Measurements from ENCODE around the gene ZBTB20.

ZBTB20 gene

DNA sequence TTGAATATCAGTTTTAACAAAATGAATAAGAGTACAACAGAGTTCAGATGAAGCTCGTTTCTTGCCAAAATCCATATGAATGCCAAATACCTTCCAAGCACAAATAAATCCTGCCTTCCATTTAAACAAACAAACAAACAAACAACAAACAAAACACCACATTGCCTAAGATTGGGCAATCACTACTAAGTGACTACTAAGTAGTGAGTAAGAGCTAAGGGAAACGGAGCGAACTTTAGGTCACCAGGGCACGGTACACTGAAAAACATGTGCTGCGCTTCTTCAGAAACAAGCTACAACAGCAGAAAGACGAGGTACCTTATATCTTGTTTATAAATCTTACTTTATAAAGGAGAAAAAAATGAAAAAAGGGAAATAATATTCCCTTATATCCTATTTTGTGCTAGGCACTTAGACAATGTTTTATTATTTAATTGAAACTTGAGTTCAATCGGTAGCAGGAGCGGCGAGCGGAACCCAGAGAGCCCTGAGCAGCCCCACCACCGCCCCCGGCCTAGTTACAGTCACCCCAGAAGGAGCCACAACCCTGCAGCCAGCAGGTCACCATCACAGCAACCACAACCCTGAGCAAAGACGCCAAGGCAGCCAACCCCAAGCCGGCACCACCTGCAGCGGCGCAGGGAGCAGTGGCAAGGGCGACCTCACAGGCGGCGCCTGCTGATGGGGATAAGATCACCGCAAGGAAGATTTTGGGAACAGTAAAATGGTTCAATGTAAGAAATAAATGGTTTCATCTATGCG, 216.9 kb downstream of the ZBTB20 start:
- H3K36me3 Mint-ChIP-seq: peaks cover 41% of the 10 kb centered on the region
- H3K4me1 Mint-ChIP-seq: peaks cover 9% of the 10 kb centered on the region
- H3K27ac Mint-ChIP-seq: peak overlapping the region; percentile 26
- H3K4me3 Mint-ChIP-seq: no peak overlapping the region
- no peaks in the 10 kb centered on the region for H3K27me3 Mint-ChIP-seq
- H3K9me3 Mint-ChIP-seq: no peaks in the 10 kb centered on the region
- no peak for ATAC-seq (ENCODE audit: low read depth)
- DNase-seq (ENCODE audit: low spot score in 2 of 2): no peak

DNA sequence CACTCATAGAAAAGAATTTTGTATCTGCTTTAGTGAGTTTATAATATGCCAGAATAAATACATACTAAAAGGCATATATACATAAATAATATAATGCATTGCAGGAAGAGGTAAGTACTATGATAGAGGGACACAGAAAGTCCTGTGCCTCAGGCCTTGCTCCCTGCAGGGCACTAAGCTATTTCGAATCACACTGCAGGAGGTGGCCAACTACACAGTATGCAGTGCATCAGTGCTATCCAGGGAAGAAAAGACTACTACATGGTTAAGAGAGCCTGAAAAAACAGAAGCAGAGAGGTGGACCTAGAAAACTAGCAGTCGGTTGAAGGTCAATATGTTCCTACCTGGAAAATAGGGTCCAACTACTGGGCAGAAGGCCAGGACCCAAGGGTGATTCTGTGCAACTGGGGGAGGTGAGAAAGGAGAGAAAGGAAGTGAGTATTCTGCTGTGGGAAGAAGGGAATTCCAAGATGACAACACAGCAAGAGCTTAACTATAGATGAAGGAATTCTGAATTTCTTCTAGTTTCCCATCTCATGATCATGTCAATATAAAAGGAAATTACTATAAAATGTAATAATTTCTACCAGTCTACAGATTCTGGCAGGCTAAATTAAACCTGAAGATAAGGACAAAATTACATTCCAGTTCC, 218.0 kb downstream of the ZBTB20 start:
- H3K27me3 Mint-ChIP-seq: no peaks in the 10 kb centered on the region
- ATAC-seq (ENCODE audit: low read depth): no peak
- peaks cover 44% of the 10 kb centered on the region for H3K36me3 Mint-ChIP-seq
- DNase-seq (ENCODE audit: low spot score in 2 of 2): no peak
- H3K4me1 Mint-ChIP-seq: peaks cover 7% of the 10 kb centered on the region
- no peaks in the 10 kb centered on the region for H3K9me3 Mint-ChIP-seq
- no peak overlapping the region for H3K27ac Mint-ChIP-seq
- no peak overlapping the region for H3K4me3 Mint-ChIP-seq

DNA sequence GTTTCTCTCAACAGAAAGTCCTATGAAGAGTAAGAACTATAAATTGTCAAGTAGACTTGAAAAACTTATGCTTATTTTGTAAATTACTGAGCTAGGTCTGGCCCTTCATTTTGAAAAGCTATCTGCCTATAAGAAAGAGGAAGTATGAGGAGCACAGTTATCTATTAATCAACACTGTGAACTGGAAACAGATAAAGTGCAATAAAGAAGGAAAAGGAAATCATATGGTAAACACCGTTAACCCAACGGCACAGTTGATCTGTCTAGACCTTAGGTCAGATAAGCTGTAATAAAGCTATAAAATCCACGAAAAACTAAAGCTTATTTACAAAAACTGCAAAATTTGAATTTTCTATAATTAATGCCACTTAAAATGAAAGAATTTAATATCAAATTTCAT, 242.5 kb downstream of the ZBTB20 start:
- H3K4me1 Mint-ChIP-seq: peaks cover 7% of the 10 kb centered on the region
- peaks cover 4% of the 10 kb centered on the region for H3K9me3 Mint-ChIP-seq
- DNase-seq (ENCODE audit: low spot score in 2 of 2) (no peak), ATAC-seq (ENCODE audit: low read depth) (no peak)
- peaks cover 28% of the 10 kb centered on the region for H3K36me3 Mint-ChIP-seq
- H3K27me3 Mint-ChIP-seq: no peaks in the 10 kb centered on the region
- H3K27ac Mint-ChIP-seq: peak overlapping the region; percentile 57
- H3K4me3 Mint-ChIP-seq: no peak overlapping the region

DNA sequence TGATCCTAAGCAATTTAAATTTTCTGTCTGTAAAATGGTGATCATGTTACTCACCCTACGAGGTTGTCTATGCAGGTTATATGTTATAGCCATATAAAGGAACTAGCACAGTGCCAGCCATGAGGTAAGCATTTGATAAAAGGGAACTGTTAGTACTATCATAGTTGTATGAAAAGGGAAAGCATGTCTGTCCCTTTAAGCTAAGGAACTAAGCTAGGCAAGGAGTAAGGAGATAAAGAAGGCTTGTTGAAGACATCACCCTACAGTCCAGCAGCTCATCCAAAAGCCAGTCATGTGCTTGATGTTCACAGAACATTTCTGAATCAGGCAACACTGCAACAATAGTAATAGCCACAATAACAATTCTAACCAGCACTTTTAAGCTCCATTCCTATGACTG, 243.9 kb downstream of the ZBTB20 start:
- no peak overlapping the region for H3K27ac Mint-ChIP-seq
- no peaks in the 10 kb centered on the region for H3K27me3 Mint-ChIP-seq
- ATAC-seq (ENCODE audit: low read depth) (no peak), DNase-seq (ENCODE audit: low spot score in 2 of 2) (no peak)
- peaks cover 17% of the 10 kb centered on the region for H3K36me3 Mint-ChIP-seq
- H3K4me1 Mint-ChIP-seq: peaks cover 7% of the 10 kb centered on the region
- H3K4me3 Mint-ChIP-seq: no peak overlapping the region
- H3K9me3 Mint-ChIP-seq: no peaks in the 10 kb centered on the region

DNA sequence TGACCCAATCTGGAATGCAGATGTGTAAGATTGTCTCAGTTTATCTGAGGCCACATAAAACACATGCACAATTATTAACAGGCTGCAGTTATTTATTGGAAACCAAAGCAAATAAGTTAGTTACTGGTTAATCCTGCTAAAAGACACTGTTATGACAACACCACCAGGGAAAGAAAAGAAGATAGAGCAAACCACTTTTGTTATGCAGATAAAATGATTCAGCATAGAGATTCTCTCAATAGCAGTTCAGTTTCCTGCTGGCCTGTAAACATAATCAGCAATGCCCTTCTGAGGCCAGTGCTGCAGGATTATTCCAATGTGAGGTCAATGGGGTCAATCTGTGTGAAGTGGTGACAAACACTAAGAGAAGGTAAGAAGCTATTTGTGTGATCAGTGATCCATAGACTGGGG, 244.4 kb downstream of the ZBTB20 start:
- H3K4me3 Mint-ChIP-seq: no peak overlapping the region

DNA sequence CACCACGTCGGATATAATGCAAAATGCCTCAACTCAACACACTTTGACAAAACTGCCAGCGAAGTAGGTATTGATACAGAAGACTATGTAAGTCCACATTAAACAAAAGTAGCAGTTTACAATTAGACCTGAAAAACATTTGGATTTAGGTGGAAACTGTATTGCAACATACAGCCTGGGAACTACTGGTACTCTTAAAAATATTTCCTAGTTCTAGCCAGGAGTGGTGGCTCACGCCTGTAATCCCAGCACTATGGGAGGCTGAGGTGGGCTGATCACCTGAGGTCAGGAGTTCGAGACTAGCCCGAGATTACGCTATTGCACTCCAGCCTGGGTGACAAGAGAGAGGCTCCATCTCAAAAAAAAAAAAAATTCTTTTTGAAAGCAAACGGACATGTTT, 246.2 kb downstream of the ZBTB20 start:
- H3K27me3 Mint-ChIP-seq: no peaks in the 10 kb centered on the region
- H3K4me3 Mint-ChIP-seq: no peak overlapping the region
- peaks cover 18% of the 10 kb centered on the region for H3K36me3 Mint-ChIP-seq
- H3K9me3 Mint-ChIP-seq: no peaks in the 10 kb centered on the region
- H3K4me1 Mint-ChIP-seq: peaks cover 11% of the 10 kb centered on the region
- DNase-seq (ENCODE audit: low spot score in 2 of 2) (no peak), ATAC-seq (ENCODE audit: low read depth) (no peak)
- H3K27ac Mint-ChIP-seq: no peak overlapping the region

More for the DNA sequence above, 244.4 kb downstream of the ZBTB20 start:
- H3K9me3 Mint-ChIP-seq: no peaks in the 10 kb centered on the region
- no peaks in the 10 kb centered on the region for H3K27me3 Mint-ChIP-seq
- H3K4me1 Mint-ChIP-seq: peaks cover 7% of the 10 kb centered on the region
- H3K36me3 Mint-ChIP-seq: peaks cover 15% of the 10 kb centered on the region
- no peak overlapping the region for H3K27ac Mint-ChIP-seq
- DNase-seq (ENCODE audit: low spot score in 2 of 2): no peak
- no peak for ATAC-seq (ENCODE audit: low read depth)

DNA sequence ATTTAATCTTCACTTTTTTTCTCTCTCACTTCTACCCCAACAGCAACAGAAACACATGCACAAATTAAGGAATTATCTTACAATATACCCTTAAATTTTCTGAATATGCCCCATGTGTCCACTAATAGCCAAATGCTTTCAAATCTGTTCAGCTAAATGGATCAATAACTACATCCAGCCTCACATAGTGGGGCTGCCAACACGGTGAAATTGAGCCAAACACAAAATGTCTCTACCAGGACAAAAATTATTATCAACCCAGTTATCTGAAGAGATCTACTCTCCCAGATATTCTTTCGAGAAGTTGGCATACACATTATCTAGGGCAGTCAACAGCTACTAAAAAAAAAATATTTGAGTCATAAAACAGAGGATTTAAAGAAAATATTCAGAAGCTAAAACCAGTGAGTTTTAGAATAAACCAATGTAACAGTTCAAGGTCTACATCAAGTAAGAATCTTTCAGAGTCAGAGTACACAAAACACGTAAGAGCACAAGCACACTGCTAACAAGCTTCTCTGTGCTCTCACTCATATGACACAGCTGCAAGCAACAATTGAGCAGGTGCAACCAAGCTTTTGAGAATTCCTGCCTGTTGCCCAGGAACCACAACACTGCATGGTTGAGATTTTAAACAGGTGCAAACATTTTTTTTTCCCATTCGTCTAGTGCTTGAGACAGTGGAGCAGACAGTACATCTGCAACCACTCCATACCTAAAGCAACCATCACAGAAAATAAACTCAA, 247.7 kb downstream of the ZBTB20 start:
- ATAC-seq (ENCODE audit: low read depth) (no peak), DNase-seq (ENCODE audit: low spot score in 2 of 2) (no peak)
- peaks cover 22% of the 10 kb centered on the region for H3K36me3 Mint-ChIP-seq
- H3K27ac Mint-ChIP-seq: no peak overlapping the region
- no peak overlapping the region for H3K4me3 Mint-ChIP-seq
- peaks cover 10% of the 10 kb centered on the region for H3K4me1 Mint-ChIP-seq
- no peaks in the 10 kb centered on the region for H3K27me3 Mint-ChIP-seq
- H3K9me3 Mint-ChIP-seq: no peaks in the 10 kb centered on the region

DNA sequence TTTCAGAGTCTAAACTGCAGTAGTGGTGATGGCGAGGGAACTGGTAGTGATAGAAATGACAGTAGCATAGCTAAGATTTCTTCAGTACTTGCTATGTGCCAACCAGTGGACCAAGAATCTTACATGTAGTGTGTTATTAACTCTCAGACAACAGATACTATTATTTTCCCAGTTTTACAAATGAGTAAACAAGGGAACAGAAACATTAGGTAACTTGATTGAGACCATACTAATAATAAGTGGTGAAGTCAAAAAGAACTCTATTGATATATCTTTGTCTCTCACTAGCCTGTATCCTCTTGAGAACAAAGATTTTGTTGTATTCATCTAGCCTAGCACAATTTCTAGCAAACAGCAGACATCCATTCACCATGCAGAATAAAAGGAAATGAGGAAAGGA, 250.1 kb downstream of the ZBTB20 start:
- Mint-ChIP-seq H3K27ac (no peak overlapping the region), H3K36me3 (peaks cover 24% of the 10 kb centered on the region), H3K27me3 (no peaks in the 10 kb centered on the region), H3K9me3 (no peaks in the 10 kb centered on the region), H3K4me1 (peaks cover 8% of the 10 kb centered on the region), H3K4me3 (no peak overlapping the region)
- DNase-seq (ENCODE audit: low spot score in 2 of 2) (no peak), ATAC-seq (ENCODE audit: low read depth) (no peak)

DNA sequence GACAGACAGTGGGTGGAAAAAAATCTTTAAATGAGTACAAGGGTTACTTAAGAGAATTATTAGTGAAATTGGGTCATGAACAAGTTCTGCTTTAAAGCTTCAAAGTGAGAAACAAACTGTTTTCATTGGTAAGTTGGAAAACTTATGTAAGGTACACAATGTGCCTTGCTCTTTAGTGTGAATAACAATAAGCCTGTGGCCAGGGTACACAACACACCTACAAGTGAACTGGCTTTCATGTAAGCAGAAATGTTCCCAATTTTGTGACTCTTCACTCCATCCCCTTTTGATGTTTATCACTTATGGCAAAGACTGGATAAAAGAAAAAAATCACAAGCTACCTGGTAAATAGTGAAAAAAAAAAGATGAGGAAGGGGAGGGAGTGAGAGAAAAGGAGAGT, 253.7 kb downstream of the ZBTB20 start:
- no peak for DNase-seq (ENCODE audit: low spot score in 2 of 2)
- H3K27me3 Mint-ChIP-seq: no peaks in the 10 kb centered on the region
- H3K4me1 Mint-ChIP-seq: peaks cover 8% of the 10 kb centered on the region
- no peak overlapping the region for H3K4me3 Mint-ChIP-seq
- H3K27ac Mint-ChIP-seq: no peak overlapping the region
- no peak for ATAC-seq (ENCODE audit: low read depth)
- H3K36me3 Mint-ChIP-seq: peaks cover 19% of the 10 kb centered on the region
- no peaks in the 10 kb centered on the region for H3K9me3 Mint-ChIP-seq

DNA sequence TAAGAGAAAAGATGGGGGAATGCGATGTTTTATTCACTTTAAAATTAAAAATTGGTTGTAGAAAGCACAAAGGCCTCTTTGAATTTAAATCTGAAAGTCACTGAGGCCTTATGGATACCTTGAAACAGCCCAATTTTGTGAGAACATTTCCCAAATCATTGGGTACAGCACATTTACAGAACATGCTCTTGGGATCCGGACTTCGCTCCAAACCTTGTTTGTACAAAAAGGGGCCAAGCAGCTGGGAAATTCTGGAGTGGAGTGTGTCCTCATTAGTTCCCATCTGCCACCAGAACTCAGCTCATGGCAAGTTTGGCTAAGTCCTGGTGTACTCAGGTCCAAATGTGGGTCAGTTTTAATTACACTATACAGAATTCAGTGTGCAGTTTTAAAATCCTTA, 254.2 kb downstream of the ZBTB20 start:
- H3K27me3 Mint-ChIP-seq: no peaks in the 10 kb centered on the region
- DNase-seq (ENCODE audit: low spot score in 2 of 2) (no peak), ATAC-seq (ENCODE audit: low read depth) (no peak)
- H3K4me1 Mint-ChIP-seq: peaks cover 9% of the 10 kb centered on the region
- H3K27ac Mint-ChIP-seq: no peak overlapping the region
- no peak overlapping the region for H3K4me3 Mint-ChIP-seq
- H3K9me3 Mint-ChIP-seq: no peaks in the 10 kb centered on the region
- peaks cover 19% of the 10 kb centered on the region for H3K36me3 Mint-ChIP-seq

DNA sequence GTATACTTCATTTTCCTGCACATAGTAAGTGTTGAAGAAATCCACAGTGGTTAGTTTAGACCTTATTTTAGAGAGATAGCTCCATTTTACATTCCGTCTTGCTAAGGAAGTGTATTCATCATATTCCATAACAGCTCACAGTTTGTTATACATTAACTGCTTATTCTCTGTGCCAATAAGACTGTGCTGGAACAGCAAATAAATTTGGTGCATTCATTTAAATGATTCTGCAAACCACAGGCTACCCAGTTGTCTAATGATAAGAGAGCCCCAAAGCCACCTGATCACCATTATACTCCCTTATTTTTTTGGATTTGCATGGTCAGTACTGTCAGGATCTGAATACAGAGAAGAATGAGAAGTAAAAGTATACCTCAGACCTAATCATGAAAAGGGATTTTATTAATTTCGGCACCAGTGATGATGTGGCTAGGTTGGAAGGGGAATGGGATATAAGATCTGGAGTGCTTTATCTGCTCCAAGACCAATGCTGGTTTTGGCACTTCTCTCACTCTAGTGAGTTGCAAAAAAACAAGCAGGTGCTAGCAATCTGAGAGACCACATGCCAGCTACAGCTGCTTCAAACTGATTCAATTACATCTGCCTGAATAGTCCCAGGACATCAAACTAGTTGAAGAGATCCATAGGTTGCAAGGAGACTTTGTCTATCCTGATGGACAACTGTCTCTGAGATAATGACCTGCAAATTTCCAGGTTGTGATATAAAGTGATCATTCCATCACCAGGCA, 254.8 kb downstream of the ZBTB20 start:
- no peak for DNase-seq (ENCODE audit: low spot score in 2 of 2)
- Mint-ChIP-seq H3K4me1 (peaks cover 11% of the 10 kb centered on the region), H3K36me3 (peaks cover 21% of the 10 kb centered on the region), H3K27ac (no peak overlapping the region), H3K9me3 (no peaks in the 10 kb centered on the region), H3K4me3 (no peak overlapping the region), H3K27me3 (no peaks in the 10 kb centered on the region)
- no peak for ATAC-seq (ENCODE audit: low read depth)

DNA sequence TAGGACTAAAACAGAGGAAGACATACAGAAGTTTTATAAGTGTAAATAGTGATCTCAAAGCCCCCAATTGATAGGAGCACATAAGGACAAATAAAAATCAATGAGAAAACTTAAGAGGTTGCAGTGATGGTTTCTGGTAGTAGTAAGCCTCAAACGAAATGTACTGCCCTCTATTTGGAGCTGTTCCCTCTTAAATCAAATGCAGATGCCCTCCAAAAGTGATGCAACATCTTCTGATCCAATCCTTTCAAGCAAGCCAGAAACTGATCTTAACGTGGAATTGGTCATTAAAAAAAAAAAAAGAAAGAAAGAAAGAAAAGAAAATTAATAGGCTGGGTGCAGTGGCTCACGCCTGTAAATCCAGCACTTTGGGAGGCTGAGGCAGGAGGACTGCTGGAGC, 259.3 kb downstream of the ZBTB20 start:
- no peaks in the 10 kb centered on the region for H3K9me3 Mint-ChIP-seq
- H3K27ac Mint-ChIP-seq: no peak overlapping the region
- no peak overlapping the region for H3K4me3 Mint-ChIP-seq
- no peaks in the 10 kb centered on the region for H3K27me3 Mint-ChIP-seq
- ATAC-seq (ENCODE audit: low read depth) (no peak), DNase-seq (ENCODE audit: low spot score in 2 of 2) (no peak)
- peaks cover 13% of the 10 kb centered on the region for H3K36me3 Mint-ChIP-seq
- H3K4me1 Mint-ChIP-seq: peaks cover 12% of the 10 kb centered on the region

DNA sequence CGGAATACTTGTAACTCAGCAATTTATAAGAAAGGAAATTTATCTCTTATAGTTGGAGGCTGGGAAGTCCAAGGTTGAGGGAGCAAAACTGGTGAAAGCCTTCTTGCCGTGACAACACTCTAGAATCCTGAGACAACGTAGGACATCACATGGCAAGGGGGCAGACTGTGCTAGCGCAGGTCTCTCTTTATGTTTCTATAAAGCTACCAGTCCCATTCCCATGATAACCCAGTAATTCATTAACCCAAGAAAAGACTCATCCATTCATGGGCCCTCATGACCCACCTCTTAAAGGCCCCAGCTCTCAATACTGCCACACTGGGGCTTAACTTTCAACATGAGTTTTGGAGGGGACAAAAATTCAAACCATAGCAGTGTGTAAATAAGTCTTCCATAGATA, 260.2 kb downstream of the ZBTB20 start:
- Mint-ChIP-seq H3K36me3 (peaks cover 9% of the 10 kb centered on the region), H3K27me3 (no peaks in the 10 kb centered on the region), H3K9me3 (no peaks in the 10 kb centered on the region), H3K4me3 (no peak overlapping the region), H3K4me1 (peaks cover 10% of the 10 kb centered on the region), H3K27ac (no peak overlapping the region)
- DNase-seq (ENCODE audit: low spot score in 2 of 2) (no peak), ATAC-seq (ENCODE audit: low read depth) (no peak)
